NCI-H146 (cell line): ENCODE measurements around the gene NUTF2.
A peak's percentile ranks its signal among the peaks of the same experiment; 100 is the strongest.
"Not testable (repeated sequence)": the region's sequence is repeated elsewhere in the genome, so short reads cannot be mapped to it uniquely, and the experiment has no call there.

Experiments used
- DNase-seq: peaks from one replicate; lab custom pipeline; 2025; lab: John Stamatoyannopoulos, UW

Gene NUTF2

GRCh38 chr16:67846320-67847063 lies at the start of gene NUTF2:
TSS of gene NUTF2 (plus strand) at chr16:67846933. CDS start at chr16:67865131, 18,198 bp downstream.
- peak; percentile 92 for DNase-seq

- no peak for DNase-seq
Measured at GRCh38 chr16:67800338-67800926, 46.3 kb upstream of the NUTF2 start.

GRCh38 chr16:67801241-67801640 lies 45.5 kb upstream of the NUTF2 start:
- DNase-seq, result no peak

- no peak for DNase-seq
Measured at GRCh38 chr16:67801883-67802282, 44.9 kb upstream of the NUTF2 start.

- no peak for DNase-seq
Measured at GRCh38 chr16:67803894-67804293, 42.8 kb upstream of the NUTF2 start.

- DNase-seq, result no peak
Measured at GRCh38 chr16:67804853-67805542, 41.7 kb upstream of the NUTF2 start.

- DNase-seq, result peak; percentile 22
Measured at GRCh38 chr16:67805718-67806427, 40.9 kb upstream of the NUTF2 start.

GRCh38 chr16:67806428-67807147 lies 40.1 kb upstream of the NUTF2 start, which contains the start of the genes RANBP10 and TSNAXIP1:
TSS of gene RANBP10 (minus strand) at chr16:67806560. CDS start at chr16:67806536, 24 bp downstream.
TSS of gene TSNAXIP1 (plus strand) at chr16:67806889. CDS start at chr16:67807150, 261 bp downstream.
- peak; percentile 97 for DNase-seq

GRCh38 chr16:67807148-67807682 lies 39.5 kb upstream of the NUTF2 start:
- no peak for DNase-seq

- DNase-seq, result no peak
Measured at GRCh38 chr16:67811899-67812298, 34.8 kb upstream of the NUTF2 start.

- peak; percentile 11 for DNase-seq
Measured at GRCh38 chr16:67814567-67814966, 32.2 kb upstream of the NUTF2 start.

- no peak for DNase-seq
Measured at GRCh38 chr16:67820608-67821259, 26.0 kb upstream of the NUTF2 start.

- DNase-seq, result no peak
Measured at GRCh38 chr16:67822511-67822910, 24.2 kb upstream of the NUTF2 start.

- DNase-seq, result no peak
Measured at GRCh38 chr16:67825119-67825518, 21.6 kb upstream of the NUTF2 start.

- DNase-seq, result no peak
Measured at GRCh38 chr16:67825906-67826305, 20.8 kb upstream of the NUTF2 start.

GRCh38 chr16:67828651-67829050 lies 18.1 kb upstream of the NUTF2 start:
- DNase-seq, result no peak

- DNase-seq, result no peak
Measured at GRCh38 chr16:67833030-67833414, 13.7 kb upstream of the NUTF2 start.

- DNase-seq, result peak; percentile 84
Measured at GRCh38 chr16:67833415-67834241, 13.1 kb upstream of the NUTF2 start.

GRCh38 chr16:67834242-67834614 lies 12.5 kb upstream of the NUTF2 start:
- no peak for DNase-seq

- not testable (repeated sequence) for DNase-seq
Measured at GRCh38 chr16:67837190-67837589, 9.5 kb upstream of the NUTF2 start.
